ENCODE measurements around the gene SIGMAR1.

Gene SIGMAR1

GRCh38 chr9:34589636-34590380, 47.8 kb downstream of the SIGMAR1 start, which contains the start of gene CNTFR:
Gene CNTFR, minus strand, starts transcription at chr9:34589724. Its CDS starts 20,743 bp downstream, at chr9:34568981.
- no peak for TF ChIP-seq CTCF (IDR thresholded peaks at IDR 0.05; ENCODE audit: extremely low read depth, insufficient read depth, missing control alignments)
- in situ Hi-C loops (cut with MboI; ENCODE audit: low pct_unique_long_range_greater_than_20kb, low sequenced_read_pairs, unreplicated experiment), result loop anchor here (25.0 kb wide), 1 partner anchor 153 kb away; no protein-coding TSS in a partner anchor
- DNase-seq (ENCODE audit: low spot score), result no peak

- TF ChIP-seq CTCF (IDR thresholded peaks at IDR 0.05; ENCODE audit: extremely low read depth, insufficient read depth, missing control alignments), result no peak
- DNase-seq (ENCODE audit: low spot score), result no peak
- in situ Hi-C loops (cut with MboI; ENCODE audit: low pct_unique_long_range_greater_than_20kb, low sequenced_read_pairs, unreplicated experiment), result loop anchor here (25.0 kb wide), 1 partner anchor 152 kb away; no protein-coding TSS in a partner anchor
Measured at GRCh38 chr9:34588671-34589635, 48.6 kb downstream of the SIGMAR1 start.

- in situ Hi-C loops (cut with MboI; ENCODE audit: low pct_unique_long_range_greater_than_20kb, low sequenced_read_pairs, unreplicated experiment), result loop anchor here (25.0 kb wide), 1 partner anchor 150 kb away; no protein-coding TSS in a partner anchor
- TF ChIP-seq CTCF (IDR thresholded peaks at IDR 0.05; ENCODE audit: extremely low read depth, insufficient read depth, missing control alignments), result no peak
- DNase-seq (ENCODE audit: low spot score), result no peak
Measured at GRCh38 chr9:34587271-34587670, 50.3 kb downstream of the SIGMAR1 start.

GRCh38 chr9:34585946-34586669, 51.5 kb downstream of the SIGMAR1 start:
- in situ Hi-C loops (cut with MboI; ENCODE audit: low pct_unique_long_range_greater_than_20kb, low sequenced_read_pairs, unreplicated experiment), result loop anchor here (25.0 kb wide), 1 partner anchor 149 kb away; no protein-coding TSS in a partner anchor
- DNase-seq (ENCODE audit: low spot score), result no peak
- TF ChIP-seq CTCF (IDR thresholded peaks at IDR 0.05; ENCODE audit: extremely low read depth, insufficient read depth, missing control alignments), result no peak

- in situ Hi-C loops (cut with MboI; ENCODE audit: low pct_unique_long_range_greater_than_20kb, low sequenced_read_pairs, unreplicated experiment), result loop anchor here (25.0 kb wide), 1 partner anchor 148 kb away; no protein-coding TSS in a partner anchor
- no peak for DNase-seq (ENCODE audit: low spot score)
- TF ChIP-seq CTCF (IDR thresholded peaks at IDR 0.05; ENCODE audit: extremely low read depth, insufficient read depth, missing control alignments), result no peak
Measured at GRCh38 chr9:34584970-34585369, 52.6 kb downstream of the SIGMAR1 start.

All from GM13977 (cell line).